Hepatocyte (in vitro differentiated cells): ENCODE results near the gene CYP2S1. TPM values are rescaled to one million over a fixed set of nuclear protein-coding genes. Genes with fewer than 3 reads are reported as not detected.
"Not testable (repeated sequence)": the region's sequence is repeated elsewhere in the genome, so short reads cannot be mapped to it uniquely, and the experiment has no call there.

Source experiments
- DNase-seq: peaks from one replicate; pipeline ENCODE4 v3.0.0-alpha.2; 2016; ENCODE audit warnings: low spot score
- H2AFZ ChIP-seq: fragments of 200-600 bp; sonication (generic); 2 replicates; pipeline ENCODE4 v1.6.0; 2016; ENCODE audit warnings: antibody characterized with exemption, mild to moderate bottlenecking
- H3K27ac ChIP-seq: fragments of 200-600 bp; sonication (generic); 2 replicates; pipeline ENCODE4 v1.5.1; 2016; ENCODE audit warnings: mild to moderate bottlenecking
- H3K27me3 ChIP-seq: fragments of 200-600 bp; sonication (generic); 2 replicates; pipeline ENCODE4 v1.6.1; 2016
- H3K36me3 ChIP-seq: fragments of 200-600 bp; sonication (generic); replicated peaks from 2 replicates; pipeline ENCODE4 v1.5.1; 2016; ENCODE audit warnings: low read depth; ENCODE audit not compliant: insufficient read depth
- H3K4me1 ChIP-seq: fragments of 200-600 bp; sonication (generic); 2 replicates; pipeline ENCODE4 v1.5.1; 2016; ENCODE audit warnings: mild to moderate bottlenecking, moderate library complexity; ENCODE audit not compliant: insufficient read depth
- H3K4me2 ChIP-seq: fragments of 200-600 bp; sonication (generic); 2 replicates; pipeline ENCODE4 v1.6.0; 2016
- H3K4me3 ChIP-seq: fragments of 200-600 bp; sonication (generic); 2 replicates; pipeline ENCODE4 v1.5.1; 2016; ENCODE audit warnings: mild to moderate bottlenecking
- H3K79me2 ChIP-seq: fragments of 200-600 bp; sonication (generic); 2 replicates; pipeline ENCODE4 v1.6.0; 2017; ENCODE audit warnings: mild to moderate bottlenecking
- H3K9me2 ChIP-seq: fragments of 200-600 bp; sonication (generic); replicated peaks from 2 replicates; pipeline ENCODE4 v1.6.0; 2017; ENCODE audit warnings: mild to moderate bottlenecking; ENCODE audit not compliant: insufficient read depth
- H3K9me3 ChIP-seq: fragments of 200-600 bp; sonication (generic); 2 replicates; pipeline ENCODE4 v1.5.1; 2016; ENCODE audit warnings: low read depth, mild to moderate bottlenecking
- H4K20me1 ChIP-seq: fragments of 200-600 bp; sonication (generic); 2 replicates; pipeline ENCODE4 v1.6.0; 2016; ENCODE audit warnings: mild to moderate bottlenecking; ENCODE audit not compliant: insufficient read depth, poor library complexity, severe bottlenecking
- CTCF ChIP-seq: fragments of 200-600 bp; sonication (generic); IDR thresholded peaks from 2 replicates; pipeline ENCODE4 v1.5.1; 2016; ENCODE audit warnings: antibody characterized with exemption, mild to moderate bottlenecking; ENCODE audit not compliant: poor library complexity
- EZH2 ChIP-seq: fragments of 200-600 bp; sonication (generic); IDR thresholded peaks from 2 replicates; pipeline ENCODE4 v1.6.1; 2016; ENCODE audit warnings: antibody characterized with exemption, mild to moderate bottlenecking, borderline replicate concordance
- EZH2phosphoT487 ChIP-seq: fragments of 200-600 bp; sonication (generic); IDR thresholded peaks from one replicate; pipeline ENCODE4 v1.6.1; 2018; ENCODE audit warnings: antibody characterized with exemption, mild to moderate bottlenecking, low read depth, moderate library complexity; ENCODE audit not compliant: unreplicated experiment, severe bottlenecking
- WGBS: methylation state at CpG from one replicate; pipeline ENCODE4 v1.1.6; 2016; ENCODE audit warnings: low lambda C conversion rate; ENCODE audit errors: missing lambda C conversion rate; 5-methylcytosine and 5-hydroxymethylcytosine counted together
- polyA plus RNA-seq: library from polyadenylated mRNA; unstranded; fragments of >200 nt; fragmentation: Nextera tagmentation; extraction: Ambion mirVana; gene quantifications from 2 replicates; pipeline ENCODE4 v1.2.1, GENCODE V29; 2016
- total RNA-seq: library from RNA; depleted of rRNA; stranded (reverse); fragments of >200 nt; gene quantifications from 2 replicates; pipeline ENCODE4 v1.2.3, GENCODE V29; 2014

Gene CYP2S1
- total and polyA plus RNA-seq, 2 experiments from 2014 or later, result 11.6 to 23.7 TPM

GRCh38 chr19:41175801-41176777 lies 16.9 kb upstream of the CYP2S1 start:
- H2AFZ ChIP-seq, result peak overlapping the region; percentile 45

GRCh38 chr19:41180173-41180572 lies 12.8 kb upstream of the CYP2S1 start:
- WGBS, result no CpG with 5 or more reads among the region's 34 CpGs
- H4K20me1 ChIP-seq, H3K4me1 ChIP-seq, H2AFZ ChIP-seq, H3K9me2 ChIP-seq, DNase-seq, H3K79me2 ChIP-seq, H3K4me2 ChIP-seq, H3K36me3 ChIP-seq, H3K27me3 ChIP-seq, H3K4me3 ChIP-seq, H3K9me3 ChIP-seq, H3K27ac ChIP-seq: not testable (repeated sequence)

More at GRCh38 chr19:41175801-41176777, 16.9 kb upstream of the CYP2S1 start:
- Histone ChIP-seq H3K27me3 (no peaks in the 10 kb centered on the region), H3K4me2 (peak overlapping the region; percentile 68), H3K9me3 (no peaks in the 10 kb centered on the region), H3K9me2 (no peaks in the 10 kb centered on the region), H3K27ac (peak overlapping the region; percentile 92), H3K36me3 (no peaks in the 10 kb centered on the region), H4K20me1 (no peaks in the 10 kb centered on the region), H3K4me1 (peaks cover 17% of the 10 kb centered on the region), H3K4me3 (no peak overlapping the region), H3K79me2 (peaks cover 16% of the 10 kb centered on the region)
- 16% methylated on average over 14 of the region's 14 CpGs for WGBS
- DNase-seq, result peak; percentile 95
- TF ChIP-seq EZH2 (no peak), CTCF (no peak), EZH2phosphoT487 (no peak)

- Histone ChIP-seq H3K9me3 (no peaks in the 10 kb centered on the region), H3K27ac (no peak overlapping the region), H3K4me3 (no peak overlapping the region), H3K4me2 (no peak overlapping the region), H4K20me1 (no peaks in the 10 kb centered on the region), H3K36me3 (no peaks in the 10 kb centered on the region), H3K27me3 (peaks cover 3% of the 10 kb centered on the region), H2AFZ (no peak overlapping the region), H3K4me1 (peaks cover 14% of the 10 kb centered on the region), H3K79me2 (no peaks in the 10 kb centered on the region), H3K9me2 (no peaks in the 10 kb centered on the region)
- no peak for DNase-seq
- 70% methylated on average over 8 of the region's 8 CpGs for WGBS
- TF ChIP-seq CTCF (no peak), EZH2phosphoT487 (no peak), EZH2 (no peak)
These were observed 5.8 kb upstream of the CYP2S1 start for GRCh38 chr19:41186971-41187883.
